Left lung (tissue), 10 donors: ENCODE data around the gene RECQL5. TPM values are rescaled to one million over a fixed set of nuclear protein-coding genes. Genes with fewer than 3 reads are reported as not detected.

ENCODE experiments used
- ATAC-seq: fragments of 200-7000 bp; cut with Tn5 transposase; one replicate; pipeline ENCODE4 v1.9.1; 2020; ENCODE audit warnings: moderate library complexity
- DNase-seq, 4 donors: peaks; one replicate each; pipeline ENCODE4 v3.0.0-alpha.2; 2013 to 2020
- H3K27ac ChIP-seq, 2 donors: fragments of 200-600 bp; sonication (generic) in 1 of 2; one replicate each; pipeline versions ENCODE4 v1.5.0 to v1.8.0; 2020 to 2021
- H3K27me3 ChIP-seq, 2 donors: fragments of 200-600 bp; sonication (generic) in 1 of 2; one replicate each; pipeline versions ENCODE4 v1.5.0 to v1.8.0; 2020 to 2021
- H3K36me3 ChIP-seq, 2 donors: fragments of 200-600 bp; sonication (generic) in 1 of 2; one replicate each; pipeline versions ENCODE4 v1.5.0 to v1.8.0; 2020 to 2021
- H3K4me1 ChIP-seq, 2 donors: fragments of 200-600 bp; one replicate each; pipeline ENCODE4 v1.8.0; 2021
- H3K4me3 ChIP-seq, 2 donors: fragments of 200-600 bp; sonication (generic) in 1 of 2; one replicate each; pipeline versions ENCODE4 v1.5.0 to v1.8.0; 2020 to 2021; ENCODE audit warnings: mild to moderate bottlenecking in 1 of 2
- H3K9me3 ChIP-seq, 2 donors: fragments of 200-600 bp; sonication (generic) in 1 of 2; one replicate each; pipeline versions ENCODE4 v1.5.0 to v1.8.0; 2020 to 2021
- intact Hi-C, 2 donors: fragments of 100-400 bp; cut with DNase I; formaldehyde crosslinking; loops; one replicate each; pipeline versions ENCODE4 v1.11.2 to v1.14.2; 2022
- polyA plus RNA-seq, 6 donors: library from polyadenylated mRNA; unstranded; fragments of 120-200 nt; gene quantifications; one replicate each; pipeline ENCODE4 v1.2.1, GENCODE V29; 2013; ENCODE audit not compliant: insufficient read length in 6 of 6
- total RNA-seq, 2 donors: library from RNA; stranded (reverse); fragmentation: NEBNext Ultra II Directional; extraction: Animal tissue kit (Norgen Biotek cat#: 25700); gene quantifications; one replicate each; pipeline ENCODE4 v1.2.1, GENCODE V29; 2021
- TF ChIP-seq, protein P1 (sequence below), 2 donors: fragments of 200-600 bp; sonication (generic) in 1 of 2; IDR thresholded peaks; one replicate each; pipeline versions ENCODE4 v1.5.0 to v1.8.0; 2021; ENCODE audit warnings: antibody characterized with exemption in 2 of 2
- donor health status: DM: no; HTN: yes; CAD: no.
- donor health status: DM: no; HTN: no; CAD: no.

The RECQL5 gene
- total and polyA plus RNA-seq, 8 donors = 28.5 to 43.0 (median 34.5) TPM

- Histone ChIP-seq H3K27ac (no peak overlapping the region), H3K4me3 (peak overlapping the region; percentile 92 to 99), H3K27me3 (no peaks in the 10 kb centered on the region), H3K9me3 (no peaks in the 10 kb centered on the region), H3K36me3 (peaks cover 0 to 50% of the 10 kb centered on the region in 2 donors), H3K4me1 (peaks cover 15 to 37% of the 10 kb centered on the region in 2 donors)
- TF ChIP-seq, protein P1, sequence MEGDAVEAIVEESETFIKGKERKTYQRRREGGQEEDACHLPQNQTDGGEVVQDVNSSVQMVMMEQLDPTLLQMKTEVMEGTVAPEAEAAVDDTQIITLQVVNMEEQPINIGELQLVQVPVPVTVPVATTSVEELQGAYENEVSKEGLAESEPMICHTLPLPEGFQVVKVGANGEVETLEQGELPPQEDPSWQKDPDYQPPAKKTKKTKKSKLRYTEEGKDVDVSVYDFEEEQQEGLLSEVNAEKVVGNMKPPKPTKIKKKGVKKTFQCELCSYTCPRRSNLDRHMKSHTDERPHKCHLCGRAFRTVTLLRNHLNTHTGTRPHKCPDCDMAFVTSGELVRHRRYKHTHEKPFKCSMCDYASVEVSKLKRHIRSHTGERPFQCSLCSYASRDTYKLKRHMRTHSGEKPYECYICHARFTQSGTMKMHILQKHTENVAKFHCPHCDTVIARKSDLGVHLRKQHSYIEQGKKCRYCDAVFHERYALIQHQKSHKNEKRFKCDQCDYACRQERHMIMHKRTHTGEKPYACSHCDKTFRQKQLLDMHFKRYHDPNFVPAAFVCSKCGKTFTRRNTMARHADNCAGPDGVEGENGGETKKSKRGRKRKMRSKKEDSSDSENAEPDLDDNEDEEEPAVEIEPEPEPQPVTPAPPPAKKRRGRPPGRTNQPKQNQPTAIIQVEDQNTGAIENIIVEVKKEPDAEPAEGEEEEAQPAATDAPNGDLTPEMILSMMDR (IDR thresholded peaks at IDR 0.05) = no peak
- intact Hi-C loops = no loop called here
- ATAC-seq = no peak
- DNase-seq = no peak
Observed at GRCh38 chr17:75665981-75666380, 973 bp downstream of the RECQL5 start.

GRCh38 chr17:75664099-75664549 is 2.8 kb downstream of the RECQL5 start:
- TF ChIP-seq, protein P1 (IDR thresholded peaks at IDR 0.05) = no peak
- H3K9me3 ChIP-seq = no peaks in the 10 kb centered on the region
- DNase-seq (no peak), ATAC-seq (no peak)
- no peaks in the 10 kb centered on the region for H3K27me3 ChIP-seq
- H3K27ac ChIP-seq = no peak overlapping the region
- peaks cover 0 to 45% of the 10 kb centered on the region in 2 donors for H3K36me3 ChIP-seq
- peaks cover 15 to 29% of the 10 kb centered on the region in 2 donors for H3K4me1 ChIP-seq
- intact Hi-C loops = no loop called here
- no peak overlapping the region for H3K4me3 ChIP-seq

GRCh38 chr17:75662511-75662910 is 4.4 kb downstream of the RECQL5 start:
- ATAC-seq (no peak), DNase-seq (no peak)
- intact Hi-C loops = no loop called here
- Histone ChIP-seq H3K4me1 (peaks cover 7 to 14% of the 10 kb centered on the region in 2 donors), H3K27me3 (no peaks in the 10 kb centered on the region), H3K4me3 (no peak overlapping the region), H3K27ac (no peak overlapping the region), H3K36me3 (peaks cover 0 to 43% of the 10 kb centered on the region in 2 donors), H3K9me3 (no peaks in the 10 kb centered on the region)
- TF ChIP-seq, protein P1 (IDR thresholded peaks at IDR 0.05) = no peak

- TF ChIP-seq, protein P1 (IDR thresholded peaks at IDR 0.05) = no peak
- DNase-seq (no peak), ATAC-seq (no peak)
- no peaks in the 10 kb centered on the region for H3K9me3 ChIP-seq
- H3K4me1 ChIP-seq = peaks cover 7 to 10% of the 10 kb centered on the region in 2 donors
- H3K4me3 ChIP-seq = no peak overlapping the region
- intact Hi-C loops = no loop called here
- peaks cover 0 to 50% of the 10 kb centered on the region in 2 donors for H3K36me3 ChIP-seq
- H3K27me3 ChIP-seq = no peaks in the 10 kb centered on the region
- H3K27ac ChIP-seq = no peak overlapping the region
Observed at GRCh38 chr17:75661531-75661930, 5.4 kb downstream of the RECQL5 start.

- ATAC-seq = no peak
- Histone ChIP-seq H3K4me1 (peaks cover 0 to 12% of the 10 kb centered on the region in 2 donors), H3K27me3 (no peaks in the 10 kb centered on the region), H3K36me3 (peaks cover 0 to 67% of the 10 kb centered on the region in 2 donors), H3K4me3 (no peak overlapping the region), H3K27ac (no peak overlapping the region), H3K9me3 (no peaks in the 10 kb centered on the region)
- intact Hi-C loops = no loop called here
- no peak for DNase-seq
- TF ChIP-seq, protein P1 (IDR thresholded peaks at IDR 0.05) = no peak
Observed at GRCh38 chr17:75658237-75658636, 8.7 kb downstream of the RECQL5 start.
